ENCODE results near the gene LRRN3.

GRCh38 chr7:111146136-111146535, 55.2 kb downstream of the LRRN3 start:
- TF ChIP-seq TAF1 (IDR thresholded peaks at IDR 0.05; ENCODE audit: low read depth, low read length): no peak
- no peak for TF ChIP-seq POLR2A (IDR thresholded peaks at IDR 0.05; ENCODE audit: low read depth, low read length)
- TF ChIP-seq POLR2AphosphoS5 (IDR thresholded peaks at IDR 0.05; ENCODE audit: low read depth, low read length): no peak
- no peak for TF ChIP-seq SPI1 (IDR thresholded peaks at IDR 0.05; ENCODE audit: low read depth, low read length)
- TF ChIP-seq POU2F2 (IDR thresholded peaks at IDR 0.05; ENCODE audit: low read depth, low read length): no peak
- no peak for TF ChIP-seq PAX5 (IDR thresholded peaks at IDR 0.05; ENCODE audit: insufficient read depth, low read length, severe bottlenecking)
